ENCODE measurements around the gene LIMCH1.
"Not testable (repeated sequence)": the region's sequence is repeated elsewhere in the genome, so short reads cannot be mapped to it uniquely, and the experiment has no call there.

LIMCH1 gene

GRCh38 chr4:41645728-41646390 is 107.9 kb downstream of the LIMCH1 start:
- no peak for DNase-seq

- DNase-seq, result no peak
Observed at GRCh38 chr4:41646862-41647261, 108.9 kb downstream of the LIMCH1 start.

- DNase-seq, result no peak
Observed at GRCh38 chr4:41647383-41647782, 109.4 kb downstream of the LIMCH1 start.

- not testable (repeated sequence) for DNase-seq
Observed at GRCh38 chr4:41651150-41651549, 113.2 kb downstream of the LIMCH1 start.

GRCh38 chr4:41652971-41653370 is 115.0 kb downstream of the LIMCH1 start:
- no peak for DNase-seq

GRCh38 chr4:41653523-41653922 is 115.6 kb downstream of the LIMCH1 start:
- DNase-seq, result no peak

- DNase-seq, result no peak
Observed at GRCh38 chr4:41655177-41655576, 117.2 kb downstream of the LIMCH1 start.

- no peak for DNase-seq
Observed at GRCh38 chr4:41656106-41656505, 118.1 kb downstream of the LIMCH1 start.

GRCh38 chr4:41656572-41657520 is 118.9 kb downstream of the LIMCH1 start:
- no peak for DNase-seq

GRCh38 chr4:41657561-41657960 is 119.6 kb downstream of the LIMCH1 start:
- DNase-seq, result no peak

GRCh38 chr4:41658163-41658562 is 120.2 kb downstream of the LIMCH1 start:
- no peak for DNase-seq

GRCh38 chr4:41660352-41660751 is 122.4 kb downstream of the LIMCH1 start:
- DNase-seq, result no peak

- peak; percentile 16 to 54 for DNase-seq
Observed at GRCh38 chr4:41661442-41662076, 123.6 kb downstream of the LIMCH1 start.

GRCh38 chr4:41665636-41666207 is 127.8 kb downstream of the LIMCH1 start:
- no peak for DNase-seq

GRCh38 chr4:41668024-41668423 is 130.1 kb downstream of the LIMCH1 start:
- no peak for DNase-seq

GRCh38 chr4:41670530-41670929 is 132.6 kb downstream of the LIMCH1 start:
- DNase-seq, result no peak

GRCh38 chr4:41670982-41671381 is 133.0 kb downstream of the LIMCH1 start:
- no peak for DNase-seq

GRCh38 chr4:41678086-41678816 is 140.3 kb downstream of the LIMCH1 start:
- DNase-seq, result no peak

GRCh38 chr4:41678951-41679350 is 141.0 kb downstream of the LIMCH1 start:
- no peak for DNase-seq

- no peak for DNase-seq
Observed at GRCh38 chr4:41679991-41680390, 142.0 kb downstream of the LIMCH1 start.

GRCh38 chr4:41681054-41681453 is 143.1 kb downstream of the LIMCH1 start:
- no peak for DNase-seq

- no peak for DNase-seq
Observed at GRCh38 chr4:41683326-41683725, 145.4 kb downstream of the LIMCH1 start.

- no peak for DNase-seq
Observed at GRCh38 chr4:41686893-41687292, 148.9 kb downstream of the LIMCH1 start.
